Measurements from ENCODE around the gene TMEM101. TPM values are rescaled to one million over a fixed set of nuclear protein-coding genes. Genes with fewer than 3 reads are reported as not detected.

Gene TMEM101
- polyA plus RNA-seq, 1 of the 3 experiments (the other 2 are of a cell fraction) = 62.9 TPM

GRCh38 chr17:43988301-43988700 lies 26.5 kb downstream of the TMEM101 start (continued):
- no peak for TF ChIP-seq ZBTB33 (IDR thresholded peaks at IDR 0.05; ENCODE audit: borderline replicate concordance, low read depth)
- TF ChIP-seq SMC3 (IDR thresholded peaks at IDR 0.05; ENCODE audit: low read depth, low read length) = no peak
- TF ChIP-seq MXI1 (IDR thresholded peaks at IDR 0.05; ENCODE audit: low read depth, low read length) = no peak

- Histone ChIP-seq H3K4me2 (no peak overlapping the region), H3F3A (replicated peaks; ENCODE audit: insufficient read depth) (no peaks in the 10 kb centered on the region), H3K36me3 (replicated peaks in 1 of 2; ENCODE audit: control insufficient read depth in 1 of 2, insufficient read depth in 2 of 2, low read length in 1 of 2) (no peaks in the 10 kb centered on the region), H3K27me3 (ENCODE audit: insufficient read depth) (peaks cover 8% of the 10 kb centered on the region; the same call in 1 of the 2 replicates), H3K79me2 (ENCODE audit: insufficient read depth) (no peaks in the 10 kb centered on the region), H3K9me3 (no peaks in the 10 kb centered on the region), H3K9me2 (no peaks in the 10 kb centered on the region), H3K9ac (no peak overlapping the region), H2AFZ (ENCODE audit: low read depth) (no peak overlapping the region), H4K20me1 (ENCODE audit: insufficient read depth) (no peaks in the 10 kb centered on the region), H3K4me1 (ENCODE audit: control insufficient read depth in 1 of 2, insufficient read depth in 2 of 2, low read depth in 1 of 2, low read length in 1 of 2) (peaks cover 0 to 14% of the 10 kb centered on the region in 2 experiments; a peak in 1 of 4 replicates), H3K27ac (ENCODE audit: low read depth in 2 of 2, low read length in 1 of 2) (no peak overlapping the region), H3K4me3 (ENCODE audit: low read depth in 2 of 2, low read length in 1 of 2) (no peak overlapping the region)
- no peak for DNase-seq
- TF ChIP-seq MXI1 (IDR thresholded peaks at IDR 0.05; ENCODE audit: low read depth, low read length) = no peak
- TF ChIP-seq JUND (IDR thresholded peaks at IDR 0.05) = no peak
- no peak for TF ChIP-seq CTCF (IDR thresholded peaks at IDR 0.05)
- TF ChIP-seq SIN3A (IDR thresholded peaks at IDR 0.05; ENCODE audit: borderline replicate concordance, low read depth, low read length) = no peak
- no peak for TF ChIP-seq ZBTB33 (IDR thresholded peaks at IDR 0.05; ENCODE audit: borderline replicate concordance, low read depth)
- no peak for TF ChIP-seq CHD2 (IDR thresholded peaks at IDR 0.05; ENCODE audit: low read length, partially characterized antibody)
- TF ChIP-seq SMC3 (IDR thresholded peaks at IDR 0.05; ENCODE audit: low read depth, low read length) = no peak
- no peak for TF ChIP-seq GATA2 (CRISPR knock-in tag; IDR thresholded peaks at IDR 0.05)
- no peak for TF ChIP-seq USF1 (IDR thresholded peaks at IDR 0.05; ENCODE audit: borderline replicate concordance, low read depth)
- WGBS (ENCODE audit: low lambda C conversion rate) = 70% methylated on average over 11 of the region's 12 CpGs
- POLR2A ChIA-PET = no interaction called here
- CTCF ChIA-PET = interaction anchor here (0.7 to 31.1 kb wide), 7 partner anchors 13 to 108 kb away, joined by 3 to 638 read pairs (median 5); partner anchors contain the start of gene PPY
These were observed 27.4 kb downstream of the TMEM101 start for GRCh38 chr17:43987131-43988021.

Data from SK-N-SH (cell line).